IMR-90 (cell line): ENCODE results near the gene VAC14. TPM values are rescaled to one million over a fixed set of nuclear protein-coding genes. Genes with fewer than 3 reads are reported as not detected.

Experiments
- ATAC-seq: fragments of 200-7000 bp; cut with Tn5 transposase; 2 replicates; pipeline ENCODE4 v1.9.1; 2020; ENCODE audit warnings: low read depth, mild to moderate bottlenecking, moderate library complexity
- BruUV-seq: library from RNA; stranded (reverse); fragments of 400-500 nt; replicated peaks from 2 replicates; lab custom pipeline; 2021; lab: Mats Ljungman, UMichigan
- CTCF ChIA-PET: fragments of 300-600 bp; formaldehyde crosslinking; extraction: SDS; loops from one replicate; lab custom pipeline; 2021; ENCODE audit warnings: antibody characterized with exemption; lab: Yijun Ruan, JAX
- POLR2A ChIA-PET: fragments of 300-600 bp; sonication (Branson Sonifier 250); formaldehyde crosslinking; loops from one replicate; lab custom pipeline; 2022; ENCODE audit warnings: antibody characterized with exemption; ENCODE audit not compliant: unreplicated experiment; lab: Charles Lee
- DNase-seq: peaks from one replicate; pipeline ENCODE4 v3.0.0; 2013
- H2AFZ ChIP-seq: replicated peaks from 2 replicates; pipeline ENCODE3; 2013; ENCODE audit warnings: low read length, mild to moderate bottlenecking; ENCODE audit not compliant: poor library complexity
- H2AK5ac ChIP-seq: 2 replicates; pipeline ENCODE4 v1.6.1; 2013; ENCODE audit warnings: low read depth, low read length, inconsistent platforms
- H2AK9ac ChIP-seq: replicated peaks from 2 replicates; pipeline ENCODE3; 2013; ENCODE audit warnings: mild to moderate bottlenecking, low read depth, low read length, moderate library complexity; ENCODE audit not compliant: poor library complexity
- H2BK120ac ChIP-seq: 2 replicates; pipeline ENCODE4 v1.6.1; 2013; ENCODE audit warnings: low read depth, low read length, inconsistent platforms
- H2BK15ac ChIP-seq: 3 replicates; pipeline ENCODE4 v1.6.1; 2013; ENCODE audit warnings: low read depth, low read length, inconsistent platforms
- H2BK20ac ChIP-seq: 2 replicates; pipeline ENCODE4 v1.6.1; 2013; ENCODE audit warnings: low read depth, mild to moderate bottlenecking, inconsistent platforms, low read length, moderate library complexity
- H2BK5ac ChIP-seq: 2 replicates; pipeline ENCODE4 v1.6.1; 2013; ENCODE audit warnings: mild to moderate bottlenecking, low read depth, low read length, inconsistent platforms; ENCODE audit not compliant: poor library complexity, severe bottlenecking
- H3K14ac ChIP-seq: replicated peaks from 2 replicates; pipeline ENCODE4 v1.6.1; 2013; ENCODE audit warnings: low read depth, low read length, inconsistent platforms
- H3K18ac ChIP-seq: 2 replicates; pipeline ENCODE4 v1.6.1; 2013; ENCODE audit warnings: low read depth, low read length, control low read depth
- H3K23ac ChIP-seq: 2 replicates; pipeline ENCODE4 v1.6.1; 2013; ENCODE audit warnings: low read depth, low read length, inconsistent platforms
- H3K27ac ChIP-seq: 2 replicates; pipeline ENCODE4 v1.5.1; 2013; ENCODE audit warnings: mild to moderate bottlenecking, control low read depth, low read length; ENCODE audit not compliant: insufficient read depth
- H3K27me3 ChIP-seq: 2 replicates; pipeline ENCODE4 v1.6.1; 2013; ENCODE audit warnings: low read length; ENCODE audit not compliant: control insufficient read depth, insufficient read depth
- H3K36me3 ChIP-seq: 2 replicates; pipeline ENCODE4 v1.6.1; 2013; ENCODE audit warnings: low read length, mixed read lengths; ENCODE audit not compliant: control insufficient read depth, insufficient read depth
- H3K4ac ChIP-seq: 2 replicates; pipeline ENCODE4 v1.6.1; 2013; ENCODE audit warnings: low read depth, low read length, inconsistent platforms
- H3K4me1 ChIP-seq: 2 replicates; pipeline ENCODE4 v1.6.1; 2013; ENCODE audit warnings: low read length, mixed read lengths; ENCODE audit not compliant: control insufficient read depth, insufficient read depth
- H3K4me2 ChIP-seq: 2 replicates; pipeline ENCODE4 v1.6.1; 2013; ENCODE audit warnings: low read depth, mild to moderate bottlenecking, control low read depth, low read length, moderate library complexity
- H3K4me3 ChIP-seq: 2 replicates; pipeline ENCODE4 v1.5.1; 2013; ENCODE audit warnings: low read depth, mild to moderate bottlenecking, control low read depth, low read length, moderate library complexity; ENCODE audit not compliant: insufficient read depth
- H3K56ac ChIP-seq: 2 replicates; pipeline ENCODE4 v1.6.1; 2013; ENCODE audit warnings: low read length, inconsistent platforms; ENCODE audit not compliant: insufficient read depth; ENCODE audit errors: extremely low read depth
- H3K79me1 ChIP-seq, 2 experiments: 2 replicates each; pipeline ENCODE4 v1.6.1; 2013; ENCODE audit warnings: low read length in 2 of 2, inconsistent platforms in 1 of 2, low read depth in 1 of 2
- H3K9ac ChIP-seq: 2 replicates; pipeline ENCODE4 v1.6.1; 2013; ENCODE audit warnings: low read depth, low read length, control low read depth
- H3K9me1 ChIP-seq: 2 replicates; pipeline ENCODE4 v1.6.1; 2013; ENCODE audit warnings: low read length, inconsistent platforms; ENCODE audit not compliant: insufficient read depth
- H3K9me3 ChIP-seq: 2 replicates; pipeline ENCODE4 v1.6.1; 2013; ENCODE audit warnings: low read length; ENCODE audit not compliant: control insufficient read depth, insufficient read depth
- H4K20me1 ChIP-seq: 2 replicates; pipeline ENCODE4 v1.6.1; 2013; ENCODE audit warnings: low read length, inconsistent platforms; ENCODE audit not compliant: insufficient read depth
- H4K5ac ChIP-seq: 2 replicates; pipeline ENCODE4 v1.6.1; 2013; ENCODE audit warnings: mild to moderate bottlenecking, low read depth, low read length, control low read depth
- H4K8ac ChIP-seq, 2 experiments: 2 replicates each; pipeline ENCODE4 v1.6.1; 2013; ENCODE audit warnings: low read depth in 2 of 2, low read length in 2 of 2, control low read depth in 1 of 2, inconsistent platforms in 1 of 2
- H4K91ac ChIP-seq: 2 replicates; pipeline ENCODE4 v1.6.1; 2013; ENCODE audit warnings: low read depth, low read length, inconsistent platforms; ENCODE audit not compliant: insufficient read depth
- BHLHE40 ChIP-seq: fragments of 150-350 bp; IDR thresholded peaks from 2 replicates; pipeline ENCODE4 v1.6.1; 2016; ENCODE audit warnings: mild to moderate bottlenecking, low read depth, low read length
- CEBPB ChIP-seq: IDR thresholded peaks from 2 replicates; pipeline ENCODE4 v1.6.1; 2012; ENCODE audit warnings: low read depth, low read length, improper control_type of control experiment
- CHD1 ChIP-seq: IDR thresholded peaks from 2 replicates; pipeline ENCODE4 v1.6.1; 2012; ENCODE audit warnings: low read depth, low read length, improper control_type of control experiment
- ELK1 ChIP-seq: fragments of 150-350 bp; IDR thresholded peaks from 2 replicates; pipeline ENCODE4 v1.6.1; 2016; ENCODE audit warnings: low read depth, mild to moderate bottlenecking, low read length, moderate library complexity, borderline replicate concordance
- FOS ChIP-seq: fragments of 150-350 bp; IDR thresholded peaks from 2 replicates; pipeline ENCODE4 v1.6.1; 2016; ENCODE audit warnings: low read depth, low read length
- MAFK ChIP-seq: IDR thresholded peaks from 2 replicates; pipeline ENCODE4 v1.6.1; 2012; ENCODE audit warnings: low read depth, low read length, improper control_type of control experiment
- WGBS, 2 experiments: methylation state at CpG; one replicate each; pipeline versions ENCODE4 v1.1.5 to v1.1.7; 2013; ENCODE audit warnings: missing lambda C conversion rate in 2 of 2; ENCODE audit not compliant: insufficient read length in 1 of 2; ENCODE audit errors: extremely low coverage in 2 of 2; 5-methylcytosine and 5-hydroxymethylcytosine counted together
- dilution Hi-C: fragments of 300-500 bp; cut with HindIII; formaldehyde crosslinking; loops from one replicate; pipeline ENCODE4 v1.14.3; 2018; ENCODE audit warnings: low sequenced_read_pairs; ENCODE audit not compliant: unreplicated experiment
- in situ Hi-C: fragments of 300-500 bp; cut with MboI; formaldehyde crosslinking; loops from 3 replicates; pipeline ENCODE4 v1.14.3; 2019; ENCODE audit warnings: low sequenced_read_pairs, inconsistent platforms, mixed read lengths
- intact Hi-C: fragments of 100-400 bp; cut with micrococcal nuclease; formaldehyde crosslinking; loops from 2 replicates; pipeline ENCODE4 v1.10.0; 2022
- polyA plus RNA-seq, 3 experiments: library from polyadenylated mRNA; depleted of rRNA; stranded (reverse); fragments of >200 nt; gene quantifications; 2 replicates each; pipeline ENCODE4 v1.2.3, GENCODE V29; 2012; ENCODE audit warnings: low replicate concordance in 1 of 3
- total RNA-seq: library from RNA; depleted of rRNA; stranded (reverse); fragments of >200 nt; gene quantifications from 2 replicates; pipeline ENCODE4 v1.2.3, GENCODE V29; 2012
- TF ChIP-seq, protein P1 (sequence below): conservative IDR thresholded peaks from 2 replicates; pipeline ENCODE4 v1.5.1; 2012; ENCODE audit warnings: mild to moderate bottlenecking, low read depth, low read length, improper control_type of control experiment

VAC14 gene
- total and polyA plus RNA-seq, 2 of the 4 experiments (the other 2 are of a cell fraction): 21.1 to 40.2 TPM

DNA sequence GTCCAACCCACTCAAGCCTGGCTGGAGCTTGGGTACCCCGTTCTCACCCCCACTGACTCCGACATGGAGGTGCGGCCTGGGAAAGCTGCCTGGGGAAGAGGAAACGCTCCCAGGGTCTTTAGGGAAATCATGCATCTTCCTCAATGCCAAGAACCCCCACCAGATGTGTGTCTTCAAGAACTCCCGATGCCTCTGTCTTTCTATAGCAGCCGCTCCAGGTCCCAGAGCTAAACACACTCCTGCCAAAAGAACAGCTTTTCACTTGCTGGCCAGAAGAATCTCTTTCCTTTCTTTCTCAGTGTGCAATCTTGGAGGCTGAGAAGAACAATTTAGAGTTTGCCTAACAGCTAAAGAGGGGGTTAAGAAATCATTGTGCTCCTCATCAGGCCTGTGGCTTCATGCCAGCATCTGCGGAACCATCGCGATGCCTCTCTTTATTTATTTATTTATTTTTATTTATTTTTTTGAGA is 74.0 kb downstream of the VAC14 start:
- TF ChIP-seq BHLHE40: no peak
- no peak for TF ChIP-seq MAFK
- TF ChIP-seq CHD1: no peak
- TF ChIP-seq ELK1: no peak
- TF ChIP-seq, protein P1, sequence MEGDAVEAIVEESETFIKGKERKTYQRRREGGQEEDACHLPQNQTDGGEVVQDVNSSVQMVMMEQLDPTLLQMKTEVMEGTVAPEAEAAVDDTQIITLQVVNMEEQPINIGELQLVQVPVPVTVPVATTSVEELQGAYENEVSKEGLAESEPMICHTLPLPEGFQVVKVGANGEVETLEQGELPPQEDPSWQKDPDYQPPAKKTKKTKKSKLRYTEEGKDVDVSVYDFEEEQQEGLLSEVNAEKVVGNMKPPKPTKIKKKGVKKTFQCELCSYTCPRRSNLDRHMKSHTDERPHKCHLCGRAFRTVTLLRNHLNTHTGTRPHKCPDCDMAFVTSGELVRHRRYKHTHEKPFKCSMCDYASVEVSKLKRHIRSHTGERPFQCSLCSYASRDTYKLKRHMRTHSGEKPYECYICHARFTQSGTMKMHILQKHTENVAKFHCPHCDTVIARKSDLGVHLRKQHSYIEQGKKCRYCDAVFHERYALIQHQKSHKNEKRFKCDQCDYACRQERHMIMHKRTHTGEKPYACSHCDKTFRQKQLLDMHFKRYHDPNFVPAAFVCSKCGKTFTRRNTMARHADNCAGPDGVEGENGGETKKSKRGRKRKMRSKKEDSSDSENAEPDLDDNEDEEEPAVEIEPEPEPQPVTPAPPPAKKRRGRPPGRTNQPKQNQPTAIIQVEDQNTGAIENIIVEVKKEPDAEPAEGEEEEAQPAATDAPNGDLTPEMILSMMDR: no peak
- no peak for TF ChIP-seq CEBPB
- no peak for TF ChIP-seq FOS
- peak overlapping the region; percentile 39; the same call in 1 of the 2 replicates for H4K91ac ChIP-seq
- peaks cover 12% of the 10 kb centered on the region; the same call in 1 of the 2 replicates for H3K36me3 ChIP-seq
- peaks cover 13% of the 10 kb centered on the region for H3K4me1 ChIP-seq
- in situ Hi-C loops: no loop called here
- H3K18ac ChIP-seq: no peak overlapping the region
- no peak overlapping the region for H2AK5ac ChIP-seq
- H3K27ac ChIP-seq: no peak overlapping the region
- no peak overlapping the region for H2BK5ac ChIP-seq
- no TSS peak for BruUV-seq
- no peak overlapping the region for H2AFZ ChIP-seq
- ChIA-PET CTCF (interaction anchor here (0.9 kb wide), 1 partner anchor 11 kb away, joined by 3 read pairs; no protein-coding TSS in a partner anchor), POLR2A (no interaction called here)
- no peak overlapping the region for H3K56ac ChIP-seq
- no peaks in the 10 kb centered on the region for H4K20me1 ChIP-seq
- ATAC-seq (no peak), DNase-seq (no peak)
- H2AK9ac ChIP-seq: no peak overlapping the region
- H3K9me1 ChIP-seq: no peaks in the 10 kb centered on the region
- H3K79me1 ChIP-seq: peaks cover 0 to 12% of the 10 kb centered on the region in 2 experiments; a peak in 2 of 4 replicates
- peak overlapping the region; percentile 45; the same call in 1 of the 2 replicates for H3K23ac ChIP-seq
- H2BK15ac ChIP-seq: no peak overlapping the region
- H4K8ac ChIP-seq: peak overlapping the region; percentile 73 to 83; a peak in 1 of 4 replicates
- H3K4me3 ChIP-seq: no peak overlapping the region
- no peak overlapping the region for H4K5ac ChIP-seq
- no CpG with 5 or more reads among the region's 9 CpGs for WGBS, 2 experiments
- no peak overlapping the region for H3K4me2 ChIP-seq
- intact Hi-C loops: no loop called here
- peak overlapping the region; percentile 20; the same call in 1 of the 2 replicates for H2BK120ac ChIP-seq
- H3K4ac ChIP-seq: peak overlapping the region; percentile 68; the same call in 1 of the 2 replicates
- H3K9ac ChIP-seq: no peak overlapping the region
- H3K14ac ChIP-seq: peak overlapping the region; percentile 36; the same call in 1 of the 2 replicates
- H3K27me3 ChIP-seq: no peaks in the 10 kb centered on the region
- no peaks in the 10 kb centered on the region for H3K9me3 ChIP-seq
- peak overlapping the region; percentile 37; the same call in 1 of the 2 replicates for H2BK20ac ChIP-seq
- dilution Hi-C loops: no loop called here
